Osteocyte (in vitro differentiated cells): ENCODE measurements around the gene MESD. TPM values are rescaled to one million over a fixed set of nuclear protein-coding genes. Genes with fewer than 3 reads are reported as not detected.

Source experiments
- DNase-seq: peaks from one replicate; pipeline ENCODE4 v3.0.0; 2021; ENCODE audit warnings: mixed read lengths; ENCODE audit not compliant: unreplicated experiment; ENCODE audit errors: extremely low spot score
- H3K27ac Mint-ChIP-seq: one replicate; pipeline ENCODE4 v1.8.0; 2021; ENCODE audit warnings: mild to moderate bottlenecking, mixed read lengths; ENCODE audit not compliant: unreplicated experiment
- H3K27me3 Mint-ChIP-seq: one replicate; pipeline ENCODE4 v1.8.0; 2021; ENCODE audit warnings: mixed read lengths; ENCODE audit not compliant: unreplicated experiment
- H3K36me3 Mint-ChIP-seq: one replicate; pipeline ENCODE4 v1.8.0; 2021; ENCODE audit warnings: mixed read lengths; ENCODE audit not compliant: unreplicated experiment
- H3K4me1 Mint-ChIP-seq: one replicate; pipeline ENCODE4 v1.8.0; 2021; ENCODE audit warnings: mixed read lengths; ENCODE audit not compliant: unreplicated experiment
- H3K4me3 Mint-ChIP-seq: one replicate; pipeline ENCODE4 v1.8.0; 2021; ENCODE audit warnings: mild to moderate bottlenecking, moderate library complexity, mixed read lengths; ENCODE audit not compliant: unreplicated experiment
- H3K9me3 Mint-ChIP-seq: one replicate; pipeline ENCODE4 v1.8.0; 2021; ENCODE audit warnings: mixed read lengths; ENCODE audit not compliant: unreplicated experiment
- CTCF ChIP-seq: fragments of 200-600 bp; sonication (generic); IDR thresholded peaks from 2 replicates; pipeline ENCODE4 v1.5.0; 2021; ENCODE audit warnings: antibody characterized with exemption, mild to moderate bottlenecking, moderate library complexity
- total RNA-seq: library from RNA; stranded (reverse); gene quantifications from 2 replicates; pipeline ENCODE4 v1.2.1, GENCODE V29; 2021

The MESD gene
- total RNA-seq, 1 donor from 2014 or later, result 25.3 TPM

GRCh38 chr15:80921736-80922410, 67.7 kb downstream of the MESD start:
- H3K27ac Mint-ChIP-seq, result no peak overlapping the region
- peaks cover 2% of the 10 kb centered on the region for H3K4me1 Mint-ChIP-seq
- H3K9me3 Mint-ChIP-seq, result no peaks in the 10 kb centered on the region
- no peak for TF ChIP-seq CTCF
- no peak overlapping the region for H3K4me3 Mint-ChIP-seq
- H3K27me3 Mint-ChIP-seq, result no peaks in the 10 kb centered on the region
- DNase-seq, result no peak
- peaks cover 77% of the 10 kb centered on the region for H3K36me3 Mint-ChIP-seq

- Mint-ChIP-seq H3K4me1 (no peaks in the 10 kb centered on the region), H3K4me3 (no peak overlapping the region), H3K27ac (no peak overlapping the region), H3K36me3 (peaks cover 80% of the 10 kb centered on the region), H3K9me3 (no peaks in the 10 kb centered on the region), H3K27me3 (no peaks in the 10 kb centered on the region)
- DNase-seq, result no peak
- TF ChIP-seq CTCF, result no peak
Observed at GRCh38 chr15:80920271-80920699, 69.3 kb downstream of the MESD start.

GRCh38 chr15:80918196-80918783, 71.3 kb downstream of the MESD start:
- no peak for TF ChIP-seq CTCF
- Mint-ChIP-seq H3K36me3 (peaks cover 76% of the 10 kb centered on the region), H3K9me3 (no peaks in the 10 kb centered on the region), H3K27me3 (no peaks in the 10 kb centered on the region), H3K4me3 (no peak overlapping the region), H3K27ac (peak overlapping the region; percentile 7), H3K4me1 (no peaks in the 10 kb centered on the region)
- DNase-seq, result no peak

GRCh38 chr15:80916056-80916455, 73.6 kb downstream of the MESD start:
- H3K9me3 Mint-ChIP-seq, result no peaks in the 10 kb centered on the region
- H3K27me3 Mint-ChIP-seq, result no peaks in the 10 kb centered on the region
- peak overlapping the region; percentile 16 for H3K27ac Mint-ChIP-seq
- DNase-seq, result no peak
- no peak for TF ChIP-seq CTCF
- no peak overlapping the region for H3K4me3 Mint-ChIP-seq
- peaks cover 4% of the 10 kb centered on the region for H3K4me1 Mint-ChIP-seq
- H3K36me3 Mint-ChIP-seq, result peaks cover 75% of the 10 kb centered on the region

- Mint-ChIP-seq H3K36me3 (peaks cover 75% of the 10 kb centered on the region), H3K4me1 (peaks cover 4% of the 10 kb centered on the region), H3K9me3 (no peaks in the 10 kb centered on the region), H3K27ac (no peak overlapping the region), H3K27me3 (no peaks in the 10 kb centered on the region), H3K4me3 (no peak overlapping the region)
- no peak for TF ChIP-seq CTCF
- DNase-seq, result no peak
Observed at GRCh38 chr15:80915472-80915871, 74.1 kb downstream of the MESD start.
